Upper lobe of left lung (tissue), 4 donors: ENCODE results near the gene SLC28A2.

ENCODE experiments used
- EP300 ChIP-seq, 4 donors: sonication (generic); formaldehyde crosslinking; IDR thresholded peaks; one replicate each; pipeline ENCODE4 v1.5.1; 2017; ENCODE audit warnings: antibody characterized with exemption in 4 of 4, control low read depth in 2 of 4
- POLR2A ChIP-seq, 4 donors: fragments of 450-650 bp; IDR thresholded peaks; one replicate each; pipeline ENCODE4 v1.5.1; 2016 to 2017; ENCODE audit warnings: antibody characterized with exemption in 4 of 4, mild to moderate bottlenecking in 2 of 4
- POLR2AphosphoS5 ChIP-seq, 2 donors: sonication (generic); formaldehyde crosslinking; IDR thresholded peaks; one replicate each; pipeline ENCODE4 v1.5.1; 2017; ENCODE audit warnings: antibody characterized with exemption in 2 of 2
- TF ChIP-seq, protein P1 (sequence below), 6 experiments: fragments of 450-650 bp in 4 of 6; fragments of 200-600 bp in 2 of 6; sonication (generic) in 2 of 6; IDR thresholded peaks; one replicate each; pipeline ENCODE4 v1.5.1; 2016 to 2019; ENCODE audit warnings: antibody characterized with exemption in 6 of 6

DNA sequence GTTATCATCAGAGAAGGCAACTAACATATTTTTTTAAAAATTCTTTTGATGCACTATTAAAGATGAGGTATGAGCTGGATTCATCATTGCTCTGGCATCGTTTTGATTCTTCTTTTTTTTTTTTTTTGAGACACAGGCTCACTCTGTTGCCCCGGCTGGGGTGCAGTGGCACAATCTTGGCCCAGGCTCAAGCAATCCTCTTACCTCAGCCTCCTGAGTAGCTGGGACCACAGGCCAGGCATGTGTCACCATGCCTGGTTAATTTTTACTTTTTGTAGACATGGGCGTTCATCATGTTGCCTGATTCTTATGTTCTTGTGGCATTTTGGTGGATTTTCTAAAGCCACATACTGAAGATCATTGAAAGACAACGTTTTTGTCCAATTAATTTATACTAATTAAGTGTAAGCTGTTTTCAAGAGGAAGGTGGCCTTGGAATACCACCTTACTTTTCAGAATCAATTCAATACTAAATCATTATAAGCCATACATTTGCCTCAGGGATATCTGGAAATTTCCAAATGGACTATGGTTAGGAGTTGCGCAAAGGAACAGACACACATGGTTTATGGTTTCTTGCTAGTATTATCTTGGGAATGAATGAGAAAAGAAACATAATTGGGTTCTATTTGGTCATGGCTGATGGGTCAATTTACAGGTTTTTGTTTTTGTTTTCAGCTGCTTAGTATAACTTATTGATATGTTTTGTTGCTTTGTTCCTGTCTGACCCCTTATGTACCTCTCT, 22.8 kb downstream of the SLC28A2 start:
- TF ChIP-seq, protein P1, sequence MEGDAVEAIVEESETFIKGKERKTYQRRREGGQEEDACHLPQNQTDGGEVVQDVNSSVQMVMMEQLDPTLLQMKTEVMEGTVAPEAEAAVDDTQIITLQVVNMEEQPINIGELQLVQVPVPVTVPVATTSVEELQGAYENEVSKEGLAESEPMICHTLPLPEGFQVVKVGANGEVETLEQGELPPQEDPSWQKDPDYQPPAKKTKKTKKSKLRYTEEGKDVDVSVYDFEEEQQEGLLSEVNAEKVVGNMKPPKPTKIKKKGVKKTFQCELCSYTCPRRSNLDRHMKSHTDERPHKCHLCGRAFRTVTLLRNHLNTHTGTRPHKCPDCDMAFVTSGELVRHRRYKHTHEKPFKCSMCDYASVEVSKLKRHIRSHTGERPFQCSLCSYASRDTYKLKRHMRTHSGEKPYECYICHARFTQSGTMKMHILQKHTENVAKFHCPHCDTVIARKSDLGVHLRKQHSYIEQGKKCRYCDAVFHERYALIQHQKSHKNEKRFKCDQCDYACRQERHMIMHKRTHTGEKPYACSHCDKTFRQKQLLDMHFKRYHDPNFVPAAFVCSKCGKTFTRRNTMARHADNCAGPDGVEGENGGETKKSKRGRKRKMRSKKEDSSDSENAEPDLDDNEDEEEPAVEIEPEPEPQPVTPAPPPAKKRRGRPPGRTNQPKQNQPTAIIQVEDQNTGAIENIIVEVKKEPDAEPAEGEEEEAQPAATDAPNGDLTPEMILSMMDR (IDR thresholded peaks at IDR 0.05): no peak
- TF ChIP-seq POLR2A (IDR thresholded peaks at IDR 0.05) (no peak), POLR2AphosphoS5 (IDR thresholded peaks at IDR 0.05) (no peak), EP300 (IDR thresholded peaks at IDR 0.05) (no peak)
